Type B pancreatic cell (in vitro differentiated cells): Measurements from ENCODE around the gene MYO1F. TPM values are rescaled to one million over a fixed set of nuclear protein-coding genes. Genes with fewer than 3 reads are reported as not detected.

Experiments
- DNase-seq: peaks from one replicate; pipeline ENCODE4 v3.0.0; 2021; ENCODE audit warnings: mixed read lengths; ENCODE audit not compliant: unreplicated experiment; ENCODE audit errors: extremely low spot score
- H3K27ac Mint-ChIP-seq: 2 replicates; pipeline ENCODE4 v1.8.0; 2021; ENCODE audit warnings: mild to moderate bottlenecking, mixed read lengths
- H3K27me3 Mint-ChIP-seq: 2 replicates; pipeline ENCODE4 v1.8.0; 2021; ENCODE audit warnings: mixed read lengths
- H3K36me3 Mint-ChIP-seq: 2 replicates; pipeline ENCODE4 v1.8.0; 2021; ENCODE audit warnings: mixed read lengths
- H3K4me1 Mint-ChIP-seq: one replicate; pipeline ENCODE4 v1.8.0; 2021; ENCODE audit warnings: mixed read lengths; ENCODE audit not compliant: unreplicated experiment
- H3K4me3 Mint-ChIP-seq: 2 replicates; pipeline ENCODE4 v1.8.0; 2021; ENCODE audit warnings: mild to moderate bottlenecking, mixed read lengths
- H3K9me3 Mint-ChIP-seq: 2 replicates; pipeline ENCODE4 v1.8.0; 2021; ENCODE audit warnings: mixed read lengths
- total RNA-seq: library from RNA; stranded (reverse); gene quantifications from 2 replicates; pipeline ENCODE4 v1.2.1, GENCODE V29; 2021; ENCODE audit warnings: low replicate concordance
- TF ChIP-seq, protein P1 (sequence below): fragments of 200-600 bp; sonication (generic); conservative IDR thresholded peaks from 2 replicates; pipeline ENCODE4 v1.5.0; 2021; ENCODE audit warnings: antibody characterized with exemption, mild to moderate bottlenecking

The MYO1F gene
- total RNA-seq, 1 donor from 2014 or later, result 0.14 TPM

DNA sequence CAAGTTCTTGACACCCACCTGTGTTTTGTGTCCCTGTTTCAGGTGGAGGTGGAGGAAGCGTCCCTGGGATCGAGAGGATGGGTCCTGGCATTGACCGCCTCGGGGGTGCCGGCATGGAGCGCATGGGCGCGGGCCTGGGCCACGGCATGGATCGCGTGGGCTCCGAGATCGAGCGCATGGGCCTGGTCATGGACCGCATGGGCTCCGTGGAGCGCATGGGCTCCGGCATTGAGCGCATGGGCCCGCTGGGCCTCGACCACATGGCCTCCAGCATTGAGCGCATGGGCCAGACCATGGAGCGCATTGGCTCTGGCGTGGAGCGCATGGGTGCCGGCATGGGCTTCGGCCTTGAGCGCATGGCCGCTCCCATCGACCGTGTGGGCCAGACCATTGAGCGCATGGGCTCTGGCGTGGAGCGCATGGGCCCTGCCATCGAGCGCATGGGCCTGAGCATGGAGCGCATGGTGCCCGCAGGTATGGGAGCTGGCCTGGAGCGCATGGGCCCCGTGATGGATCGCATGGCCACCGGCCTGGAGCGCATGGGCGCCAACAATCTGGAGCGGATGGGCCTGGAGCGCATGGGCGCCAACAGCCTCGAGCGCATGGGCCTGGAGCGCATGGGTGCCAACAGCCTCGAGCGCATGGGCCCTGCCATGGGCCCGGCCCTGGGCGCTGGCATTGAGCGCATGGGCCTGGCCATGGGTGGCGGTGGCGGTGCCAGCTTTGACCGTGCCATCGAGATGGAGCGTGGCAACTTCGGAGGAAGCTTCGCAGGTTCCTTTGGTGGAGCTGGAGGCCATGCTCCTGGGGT lies 91.5 kb downstream of the MYO1F start:
- Mint-ChIP-seq H3K9me3 (no peaks in the 10 kb centered on the region), H3K36me3 (peaks cover 25% of the 10 kb centered on the region), H3K27ac (no peak overlapping the region), H3K4me1 (peaks cover 12% of the 10 kb centered on the region), H3K4me3 (no peak overlapping the region), H3K27me3 (no peaks in the 10 kb centered on the region)
- TF ChIP-seq, protein P1, sequence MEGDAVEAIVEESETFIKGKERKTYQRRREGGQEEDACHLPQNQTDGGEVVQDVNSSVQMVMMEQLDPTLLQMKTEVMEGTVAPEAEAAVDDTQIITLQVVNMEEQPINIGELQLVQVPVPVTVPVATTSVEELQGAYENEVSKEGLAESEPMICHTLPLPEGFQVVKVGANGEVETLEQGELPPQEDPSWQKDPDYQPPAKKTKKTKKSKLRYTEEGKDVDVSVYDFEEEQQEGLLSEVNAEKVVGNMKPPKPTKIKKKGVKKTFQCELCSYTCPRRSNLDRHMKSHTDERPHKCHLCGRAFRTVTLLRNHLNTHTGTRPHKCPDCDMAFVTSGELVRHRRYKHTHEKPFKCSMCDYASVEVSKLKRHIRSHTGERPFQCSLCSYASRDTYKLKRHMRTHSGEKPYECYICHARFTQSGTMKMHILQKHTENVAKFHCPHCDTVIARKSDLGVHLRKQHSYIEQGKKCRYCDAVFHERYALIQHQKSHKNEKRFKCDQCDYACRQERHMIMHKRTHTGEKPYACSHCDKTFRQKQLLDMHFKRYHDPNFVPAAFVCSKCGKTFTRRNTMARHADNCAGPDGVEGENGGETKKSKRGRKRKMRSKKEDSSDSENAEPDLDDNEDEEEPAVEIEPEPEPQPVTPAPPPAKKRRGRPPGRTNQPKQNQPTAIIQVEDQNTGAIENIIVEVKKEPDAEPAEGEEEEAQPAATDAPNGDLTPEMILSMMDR, result no peak
- no peak for DNase-seq

DNA sequence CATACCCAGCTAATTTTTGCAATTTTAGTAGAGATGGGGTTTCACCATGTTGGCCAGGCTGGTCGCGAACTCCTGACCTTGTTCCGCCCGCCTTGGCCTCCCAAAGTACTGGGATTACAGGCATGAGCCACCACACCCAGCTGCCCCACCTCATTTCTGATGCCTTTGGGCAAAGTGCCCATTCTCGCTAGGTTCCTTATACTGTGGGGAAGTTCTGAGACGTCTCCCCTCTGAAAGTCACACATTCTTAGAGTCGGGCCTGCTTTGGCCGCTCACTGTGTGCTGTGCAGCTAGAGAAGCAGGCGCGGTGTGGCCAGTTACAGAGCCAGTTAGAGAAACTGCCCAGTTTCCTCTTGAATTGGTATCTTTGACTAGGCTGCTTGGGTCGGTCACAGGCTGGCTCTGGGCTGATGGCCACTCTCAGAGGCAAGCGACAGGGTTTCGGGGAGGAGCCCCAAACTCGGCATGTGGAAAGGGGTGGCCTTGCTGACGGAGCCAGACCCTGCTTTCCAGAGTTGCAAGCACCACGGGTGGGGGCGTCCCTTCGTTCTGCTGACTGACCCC lies 92.8 kb downstream of the MYO1F start:
- peaks cover 26% of the 10 kb centered on the region for H3K36me3 Mint-ChIP-seq
- no peak overlapping the region for H3K4me3 Mint-ChIP-seq

DNA sequence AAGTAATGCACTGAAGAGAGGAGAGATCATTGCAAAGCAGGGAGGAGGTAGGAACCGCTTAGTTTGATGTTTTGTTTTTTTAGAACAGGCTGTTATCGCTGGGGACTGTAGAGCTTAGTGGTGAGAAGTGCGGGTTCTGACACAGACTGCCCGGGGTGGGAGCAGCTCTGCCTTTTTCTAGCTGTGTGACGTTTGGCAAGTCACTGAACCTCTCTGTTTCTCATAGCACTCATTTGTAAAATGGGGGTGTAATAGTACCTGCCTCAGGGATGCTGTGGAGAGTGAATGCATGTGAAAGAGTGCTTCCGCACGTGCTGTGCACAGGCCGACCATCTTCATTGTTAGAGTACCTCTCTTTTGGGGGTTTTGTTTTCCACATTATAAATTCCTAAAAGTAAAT lies 94.1 kb downstream of the MYO1F start:
- TF ChIP-seq, protein P1, result no peak
- Mint-ChIP-seq H3K4me3 (no peak overlapping the region), H3K27me3 (no peaks in the 10 kb centered on the region), H3K4me1 (peaks cover 12% of the 10 kb centered on the region), H3K27ac (no peak overlapping the region), H3K9me3 (no peaks in the 10 kb centered on the region), H3K36me3 (peaks cover 28% of the 10 kb centered on the region)
- DNase-seq, result no peak

More for the DNA sequence above, 92.8 kb downstream of the MYO1F start:
- TF ChIP-seq, protein P1, result no peak
- H3K27ac Mint-ChIP-seq, result no peak overlapping the region
- no peak for DNase-seq
- H3K4me1 Mint-ChIP-seq, result peaks cover 15% of the 10 kb centered on the region
- H3K27me3 Mint-ChIP-seq, result no peaks in the 10 kb centered on the region
- H3K9me3 Mint-ChIP-seq, result no peaks in the 10 kb centered on the region

DNA sequence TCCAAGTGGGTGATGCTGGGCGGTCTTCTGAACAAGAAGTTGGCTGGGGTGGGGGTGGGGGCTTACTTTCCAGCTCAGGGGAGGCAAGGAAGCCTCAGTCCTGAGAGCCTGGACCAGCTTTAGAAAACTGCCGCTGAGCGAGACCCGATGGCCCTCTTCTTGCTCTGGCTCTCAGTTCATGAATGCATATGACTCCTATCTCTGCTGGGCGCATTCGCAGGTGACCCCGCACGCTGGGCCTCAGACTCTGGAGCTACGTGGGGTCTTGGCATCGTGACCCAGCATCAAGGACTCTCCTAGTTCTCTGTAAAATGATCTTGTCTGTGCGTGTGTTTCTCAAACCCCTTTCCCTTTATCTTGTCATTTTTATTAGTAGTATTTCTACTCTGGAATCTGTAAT lies 94.5 kb downstream of the MYO1F start:
- TF ChIP-seq, protein P1, result no peak
- H3K27ac Mint-ChIP-seq, result no peak overlapping the region

DNA sequence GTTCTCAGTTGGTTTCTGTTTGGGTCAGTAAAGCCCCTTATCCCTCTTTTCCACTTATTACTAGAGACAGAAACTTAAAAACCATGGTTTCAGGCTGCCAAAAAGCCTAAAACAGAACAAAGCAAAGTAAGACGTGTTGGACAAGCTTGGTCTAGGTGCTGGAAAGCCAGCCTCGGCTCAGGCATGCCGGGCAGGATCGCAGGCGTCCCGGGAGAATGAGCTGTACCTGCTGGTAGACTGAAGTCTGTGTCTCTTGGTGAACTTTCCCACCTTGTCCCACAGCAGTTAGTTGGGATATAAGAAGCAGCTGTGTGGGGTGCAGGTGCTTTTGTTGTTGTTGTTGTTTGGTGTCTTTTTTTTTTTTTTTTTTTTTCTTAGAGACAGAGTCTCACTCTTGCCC lies 95.6 kb downstream of the MYO1F start:
- peaks cover 15% of the 10 kb centered on the region for H3K4me1 Mint-ChIP-seq
- peak overlapping the region; percentile 74 for H3K27ac Mint-ChIP-seq
- no peaks in the 10 kb centered on the region for H3K27me3 Mint-ChIP-seq
- TF ChIP-seq, protein P1, result no peak
- DNase-seq, result no peak
- H3K9me3 Mint-ChIP-seq, result no peaks in the 10 kb centered on the region
- no peak overlapping the region for H3K4me3 Mint-ChIP-seq
- peaks cover 25% of the 10 kb centered on the region for H3K36me3 Mint-ChIP-seq

More for the DNA sequence above, 94.5 kb downstream of the MYO1F start:
- no peaks in the 10 kb centered on the region for H3K27me3 Mint-ChIP-seq
- H3K4me1 Mint-ChIP-seq, result peaks cover 15% of the 10 kb centered on the region
- no peaks in the 10 kb centered on the region for H3K9me3 Mint-ChIP-seq
- no peak overlapping the region for H3K4me3 Mint-ChIP-seq
- H3K36me3 Mint-ChIP-seq, result peaks cover 29% of the 10 kb centered on the region
- no peak for DNase-seq
